ENCODE results near the gene TMEM269. TPM values are rescaled to one million over a fixed set of nuclear protein-coding genes. Genes with fewer than 3 reads are reported as not detected.
A peak's percentile ranks its signal among the peaks of the same experiment; 100 is the strongest.

TMEM269 gene
- total RNA-seq, 1 experiment from 2014 or later: 0.68 TPM

DNA sequence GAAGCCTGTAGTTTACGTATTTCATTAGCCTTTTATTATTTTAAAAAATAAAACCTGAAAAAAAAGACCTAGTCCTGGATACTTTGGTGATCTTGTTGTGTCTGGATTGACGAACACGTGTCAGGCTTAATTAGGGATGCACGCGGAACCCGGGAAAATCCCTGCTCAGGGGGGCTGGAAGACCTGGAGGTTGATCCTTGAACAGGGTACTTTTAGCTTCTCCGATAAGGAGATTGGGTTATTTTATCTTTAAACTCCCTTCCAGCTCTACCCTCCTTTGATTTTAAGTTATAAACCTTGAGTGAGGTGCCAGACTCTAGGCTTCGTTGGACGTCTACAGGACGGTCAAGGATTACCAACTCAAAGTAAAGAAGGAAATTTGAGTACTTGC is 61.1 kb downstream of the TMEM269 start:
- DNase-seq: no peak
- no peaks in the 10 kb centered on the region for H3K27me3 ChIP-seq (replicated peaks; ENCODE audit: control insufficient read depth, insufficient read depth, low read length)
- peak overlapping the region; percentile 51 for H3K4me3 ChIP-seq (ENCODE audit: low read depth, low read length)
- Mint-ChIP-seq H3K27ac (ENCODE audit: unreplicated experiment) (peak overlapping the region; percentile 94), H3K9me3 (ENCODE audit: unreplicated experiment) (no peaks in the 10 kb centered on the region), H3K36me3 (ENCODE audit: insufficient read depth, unreplicated experiment) (peaks cover 23% of the 10 kb centered on the region), H3K4me1 (ENCODE audit: low read depth, unreplicated experiment) (peaks cover 10% of the 10 kb centered on the region), H3K4me3 (ENCODE audit: unreplicated experiment) (peak overlapping the region; percentile 100), H3K27me3 (ENCODE audit: insufficient read depth, unreplicated experiment) (no peaks in the 10 kb centered on the region)
- CTCF ChIA-PET: interaction anchor here (0.6 to 1.7 kb wide), 11 partner anchors 8 to 532 kb away, joined by 3 to 19 read pairs (median 4); partner anchors contain the start of genes C1orf50, CFAP57, EBNA1BP2 and P3H1
- BruUV-seq (replicated peaks): no TSS peak
- no peaks in the 10 kb centered on the region for H3K9me3 ChIP-seq
- no peaks in the 10 kb centered on the region; the same call in 1 of the 2 replicates for H3K4me1 ChIP-seq
- TF ChIP-seq, protein P1, sequence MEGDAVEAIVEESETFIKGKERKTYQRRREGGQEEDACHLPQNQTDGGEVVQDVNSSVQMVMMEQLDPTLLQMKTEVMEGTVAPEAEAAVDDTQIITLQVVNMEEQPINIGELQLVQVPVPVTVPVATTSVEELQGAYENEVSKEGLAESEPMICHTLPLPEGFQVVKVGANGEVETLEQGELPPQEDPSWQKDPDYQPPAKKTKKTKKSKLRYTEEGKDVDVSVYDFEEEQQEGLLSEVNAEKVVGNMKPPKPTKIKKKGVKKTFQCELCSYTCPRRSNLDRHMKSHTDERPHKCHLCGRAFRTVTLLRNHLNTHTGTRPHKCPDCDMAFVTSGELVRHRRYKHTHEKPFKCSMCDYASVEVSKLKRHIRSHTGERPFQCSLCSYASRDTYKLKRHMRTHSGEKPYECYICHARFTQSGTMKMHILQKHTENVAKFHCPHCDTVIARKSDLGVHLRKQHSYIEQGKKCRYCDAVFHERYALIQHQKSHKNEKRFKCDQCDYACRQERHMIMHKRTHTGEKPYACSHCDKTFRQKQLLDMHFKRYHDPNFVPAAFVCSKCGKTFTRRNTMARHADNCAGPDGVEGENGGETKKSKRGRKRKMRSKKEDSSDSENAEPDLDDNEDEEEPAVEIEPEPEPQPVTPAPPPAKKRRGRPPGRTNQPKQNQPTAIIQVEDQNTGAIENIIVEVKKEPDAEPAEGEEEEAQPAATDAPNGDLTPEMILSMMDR (IDR thresholded peaks at IDR 0.05; ENCODE audit: insufficient read depth in 1 of 2, low read depth in 1 of 2, low read length in 1 of 2, severe bottlenecking in 1 of 2, unreplicated experiment in 1 of 2): no peak
- intact Hi-C loops (cut with micrococcal nuclease; ENCODE audit: unreplicated experiment): no loop called here
- no peaks in the 10 kb centered on the region for H3K36me3 ChIP-seq (ENCODE audit: control insufficient read depth, insufficient read depth, low read length)
- POLR2A ChIA-PET: interaction anchor here (0.6 to 1.8 kb wide), 8 partner anchors 10 to 361 kb away, joined by 3 to 13 read pairs (median 4); partner anchors contain the start of genes C1orf50, ERMAP, P3H1 and SVBP

DNA sequence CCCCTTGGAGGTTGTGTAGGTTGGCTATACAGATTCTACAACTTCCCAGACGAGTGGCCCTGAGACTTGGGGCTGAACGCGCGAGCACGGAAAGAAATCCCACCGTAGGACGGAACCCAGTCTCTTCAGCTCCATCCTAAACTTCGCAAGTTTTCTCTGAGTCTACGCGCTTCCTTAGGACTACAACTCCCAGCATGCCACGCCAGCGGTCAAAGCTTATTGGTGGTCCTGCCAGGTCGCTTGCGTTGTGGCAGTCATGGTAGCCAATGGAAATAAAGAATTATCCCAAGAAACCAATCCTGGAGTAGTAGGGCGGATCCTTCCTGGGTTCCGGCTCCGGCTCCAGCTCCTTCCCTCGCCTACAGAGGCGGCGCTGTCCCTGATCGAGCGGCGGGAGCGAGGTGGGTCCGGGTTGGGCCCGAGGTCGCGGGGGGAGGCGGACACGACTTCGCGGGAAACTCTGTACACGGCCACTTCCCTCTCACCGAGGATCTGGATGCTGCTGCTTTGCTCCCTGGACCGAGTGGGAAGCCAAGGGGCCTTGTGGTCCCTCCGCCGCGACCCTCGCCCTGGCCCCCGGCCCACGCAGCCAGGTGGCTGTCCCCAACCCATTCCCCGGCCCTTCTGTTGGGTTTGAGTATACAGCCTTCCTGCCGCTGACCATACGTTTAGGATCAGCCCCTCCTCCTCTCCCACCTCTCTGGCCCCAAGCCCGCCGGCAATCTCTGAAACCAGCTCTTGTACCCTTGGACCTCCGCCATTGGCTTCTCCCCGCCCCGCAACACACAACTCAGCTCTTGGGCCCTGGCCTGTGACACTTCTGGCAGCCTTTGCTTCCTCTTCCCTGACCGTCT is 61.7 kb downstream of the TMEM269 start, which contains the start of gene ZNF691:
Gene ZNF691, plus strand, starts transcription at position 357 of the 854 bp plus-strand sequence. CDS start 3,046 bp downstream, outside the sequence.
- Mint-ChIP-seq H3K27me3 (ENCODE audit: insufficient read depth, unreplicated experiment) (no peaks in the 10 kb centered on the region), H3K4me3 (ENCODE audit: unreplicated experiment) (peak within 1 kb of the TSS; percentile 100), H3K9me3 (ENCODE audit: unreplicated experiment) (no peaks in the 10 kb centered on the region), H3K4me1 (ENCODE audit: low read depth, unreplicated experiment) (peaks cover 10% of the 10 kb centered on the region), H3K36me3 (ENCODE audit: insufficient read depth, unreplicated experiment) (peaks cover 26% of the 10 kb centered on the region), H3K27ac (ENCODE audit: unreplicated experiment) (peak within 1 kb of the TSS; percentile 94)
- no TSS peak for BruUV-seq (replicated peaks)
- H3K4me3 ChIP-seq (ENCODE audit: low read depth, low read length): peak within 1 kb of the TSS; percentile 75
- no peaks in the 10 kb centered on the region for H3K9me3 ChIP-seq
- POLR2A ChIA-PET: interaction anchor here (0.6 to 1.8 kb wide), 8 partner anchors 10 to 360 kb away, joined by 3 to 13 read pairs (median 4); partner anchors contain the start of genes C1orf50, ERMAP, P3H1 and SVBP
- TF ChIP-seq, protein P1 (IDR thresholded peaks at IDR 0.05; ENCODE audit: insufficient read depth in 1 of 2, low read depth in 1 of 2, low read length in 1 of 2, severe bottlenecking in 1 of 2, unreplicated experiment in 1 of 2): peak in 1 of 2 experiments; percentile 44
- DNase-seq: peak; percentile 90 to 93
- H3K36me3 ChIP-seq (ENCODE audit: control insufficient read depth, insufficient read depth, low read length): no peaks in the 10 kb centered on the region
- intact Hi-C loops (cut with micrococcal nuclease; ENCODE audit: unreplicated experiment): no loop called here
- no peaks in the 10 kb centered on the region for H3K27me3 ChIP-seq (replicated peaks; ENCODE audit: control insufficient read depth, insufficient read depth, low read length)
- CTCF ChIA-PET: interaction anchor here (0.6 to 1.7 kb wide), 11 partner anchors 9 to 531 kb away, joined by 3 to 19 read pairs (median 4); partner anchors contain the start of genes C1orf50, CFAP57, EBNA1BP2 and P3H1
- no peaks in the 10 kb centered on the region; the same call in 1 of the 2 replicates for H3K4me1 ChIP-seq

DNA sequence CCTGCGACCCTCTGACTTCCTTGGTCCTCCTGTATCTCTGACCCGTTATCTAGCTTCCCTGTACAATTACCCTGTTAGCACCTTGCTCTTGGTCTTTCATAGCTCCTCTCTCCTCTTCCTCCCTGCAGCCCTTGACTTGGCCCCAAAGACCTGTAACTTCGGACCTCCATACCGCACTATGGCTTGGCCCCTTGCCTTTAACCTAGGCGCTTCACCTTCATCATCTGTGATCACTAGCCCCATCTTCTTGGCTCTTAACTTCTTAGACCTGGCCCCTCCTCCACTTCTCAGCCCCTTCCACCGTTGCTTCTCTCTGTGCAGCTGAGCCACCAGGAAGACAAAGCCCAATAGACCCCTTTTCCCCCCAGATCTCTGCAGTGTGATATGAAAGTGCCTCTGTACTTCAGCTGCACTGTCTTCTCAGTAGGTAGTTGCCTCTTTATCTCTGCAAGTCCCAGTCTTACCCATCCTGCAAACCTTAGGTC is 62.4 kb downstream of the TMEM269 start:
- H3K4me3 ChIP-seq (ENCODE audit: low read depth, low read length): peak overlapping the region; percentile 75
- intact Hi-C loops (cut with micrococcal nuclease; ENCODE audit: unreplicated experiment): no loop called here
- DNase-seq: no peak
- Mint-ChIP-seq H3K4me1 (ENCODE audit: low read depth, unreplicated experiment) (peaks cover 10% of the 10 kb centered on the region), H3K36me3 (ENCODE audit: insufficient read depth, unreplicated experiment) (peaks cover 26% of the 10 kb centered on the region), H3K4me3 (ENCODE audit: unreplicated experiment) (peak overlapping the region; percentile 100), H3K27ac (ENCODE audit: unreplicated experiment) (peak overlapping the region; percentile 94), H3K27me3 (ENCODE audit: insufficient read depth, unreplicated experiment) (no peaks in the 10 kb centered on the region), H3K9me3 (ENCODE audit: unreplicated experiment) (no peaks in the 10 kb centered on the region)
- no peaks in the 10 kb centered on the region for H3K36me3 ChIP-seq (ENCODE audit: control insufficient read depth, insufficient read depth, low read length)
- TF ChIP-seq, protein P1 (IDR thresholded peaks at IDR 0.05; ENCODE audit: insufficient read depth in 1 of 2, low read depth in 1 of 2, low read length in 1 of 2, severe bottlenecking in 1 of 2, unreplicated experiment in 1 of 2): no peak
- no TSS peak for BruUV-seq (replicated peaks)
- CTCF ChIA-PET: interaction anchor here (1.7 kb wide), 1 partner anchor 227 kb away, joined by 19 read pairs; no protein-coding TSS in a partner anchor
- no peaks in the 10 kb centered on the region for H3K27me3 ChIP-seq (replicated peaks; ENCODE audit: control insufficient read depth, insufficient read depth, low read length)
- H3K4me1 ChIP-seq: no peaks in the 10 kb centered on the region; the same call in 1 of the 2 replicates
- POLR2A ChIA-PET: interaction anchor here (1.3 to 1.8 kb wide), 3 partner anchors 30 to 164 kb away, joined by 6 to 13 read pairs (median 10); partner anchors contain the start of genes C1orf50, ERMAP, P3H1 and SVBP
- no peaks in the 10 kb centered on the region for H3K9me3 ChIP-seq

All from Caco-2 (cell line).